T-cell (primary cell): ENCODE results near the gene KBTBD3. TPM values are rescaled to one million over a fixed set of nuclear protein-coding genes. Genes with fewer than 3 reads are reported as not detected.

Experiments
- ATAC-seq, 4 experiments: fragments of 200-7000 bp in 3 of 4; fragments of 150-1000 bp in 1 of 4; cut with Tn5 transposase; replicated peaks in 1 of 4; 1 replicate in 3 of 4; 2 replicates in 1 of 4; pipeline ENCODE4 v1.10.0; 2021; ENCODE audit warnings: moderate library complexity in 3 of 4, mild to moderate bottlenecking in 2 of 4, moderate number of reproducible peaks in 1 of 4
- CTCF ChIA-PET, 2 donors: fragments of 300-600 bp; sonication (Branson Sonifier 250); formaldehyde crosslinking; loops; one replicate each; lab custom pipeline; 2022; ENCODE audit warnings: antibody characterized with exemption in 2 of 2; lab: Charles Lee
- POLR2A ChIA-PET, 2 donors: fragments of 300-600 bp; sonication (Branson Sonifier 250); formaldehyde crosslinking; loops; one replicate each; lab custom pipeline; 2022; ENCODE audit warnings: antibody characterized with exemption in 2 of 2; lab: Charles Lee
- DNase-seq, 35 experiments: peaks; one replicate each; pipeline versions ENCODE4 v3.0.0 to v3.0.0-alpha.2; 2013 to 2023
- H3K27ac ChIP-seq: one replicate; pipeline ENCODE4 v1.5.1; 2013; ENCODE audit warnings: low read length
- H3K27me3 ChIP-seq, 2 experiments: replicated peaks in 1 of 2; 1 replicate in 1 of 2; 2 replicates in 1 of 2; pipeline versions ENCODE4 v1.6.1 to v1.7.0; 2013; ENCODE audit warnings: low read length in 1 of 2, mixed read lengths in 1 of 2; ENCODE audit not compliant: control insufficient read depth in 2 of 2, insufficient read depth in 2 of 2; ENCODE audit errors: extremely low read depth in 1 of 2
- H3K36me3 ChIP-seq, 2 donors: 1 replicate in 1 of 2; 2 replicates in 1 of 2; pipeline versions ENCODE4 v1.6.1 to v1.7.0; 2013; ENCODE audit warnings: low read length in 1 of 2; ENCODE audit not compliant: control insufficient read depth in 2 of 2, insufficient read depth in 1 of 2; ENCODE audit errors: extremely low read depth in 1 of 2
- H3K4me1 ChIP-seq, 2 experiments: 1 replicate in 1 of 2; 2 replicates in 1 of 2; pipeline versions ENCODE4 v1.6.1 to v1.7.0; 2013; ENCODE audit warnings: low read length in 2 of 2, mixed read lengths in 1 of 2; ENCODE audit not compliant: insufficient read depth in 2 of 2, control insufficient read depth in 1 of 2; ENCODE audit errors: extremely low read depth in 1 of 2
- H3K4me3 ChIP-seq, 2 donors: 1 replicate in 1 of 2; 2 replicates in 1 of 2; pipeline versions ENCODE4 v1.5.1 to v1.7.0; 2013; ENCODE audit warnings: mild to moderate bottlenecking in 2 of 2, low read length in 1 of 2, moderate library complexity in 1 of 2; ENCODE audit not compliant: control insufficient read depth in 1 of 2; ENCODE audit errors: extremely low read depth in 1 of 2
- H3K9me3 ChIP-seq: 2 replicates; pipeline ENCODE4 v1.7.0; 2013
- H3K27ac Mint-ChIP-seq, 2 donors: one replicate each; pipeline ENCODE4 v1.8.0; 2020 to 2021; ENCODE audit warnings: mild to moderate bottlenecking in 2 of 2, mixed read lengths in 2 of 2
- H3K27me3 Mint-ChIP-seq, 2 donors: one replicate each; pipeline ENCODE4 v1.8.0; 2021 to 2022; ENCODE audit warnings: mixed read lengths in 2 of 2
- H3K36me3 Mint-ChIP-seq: one replicate; pipeline ENCODE4 v1.8.0; 2021; ENCODE audit warnings: mixed read lengths
- H3K4me1 Mint-ChIP-seq, 3 donors: one replicate each; pipeline ENCODE4 v1.8.0; 2020 to 2022; ENCODE audit warnings: mixed read lengths in 3 of 3, mild to moderate bottlenecking in 1 of 3
- H3K4me3 Mint-ChIP-seq, 3 donors: one replicate each; pipeline ENCODE4 v1.8.0; 2020 to 2022; ENCODE audit warnings: mild to moderate bottlenecking in 3 of 3, mixed read lengths in 3 of 3, moderate library complexity in 3 of 3
- H3K9me3 Mint-ChIP-seq, 3 donors: one replicate each; pipeline ENCODE4 v1.8.0; 2020 to 2022; ENCODE audit warnings: mixed read lengths in 3 of 3
- WGBS: methylation state at CpG from one replicate; pipeline ENCODE4 v1.1.5; 2013; ENCODE audit warnings: missing lambda C conversion rate; ENCODE audit not compliant: insufficient coverage; 5-methylcytosine and 5-hydroxymethylcytosine counted together
- total RNA-seq, 35 experiments: library from RNA in 6 of 35; stranded (reverse) in 6 of 35; fragments of 120-200 nt in 1 of 35; gene quantifications; one replicate each; pipeline versions ENCODE4 v1.2.1 to v1.2.4 and lab custom pipeline; 2013 to 2026

Gene KBTBD3
- total RNA-seq, 5 donors from 2014 or later (not counting 1 experiment from before 2014, with no cell fraction given), result 4.3 to 16.5 (median 11.5) TPM

- ATAC-seq (no peak), DNase-seq (no peak)
- POLR2A ChIA-PET, result no interaction called here
- Histone ChIP-seq H3K27ac (no peak overlapping the region), H3K9me3 (no peaks in the 10 kb centered on the region), H3K4me3 (no peak overlapping the region), H3K27me3 (peaks cover 0 to 5% of the 10 kb centered on the region in 2 experiments), H3K4me1 (no peaks in the 10 kb centered on the region), H3K36me3 (no peaks in the 10 kb centered on the region)
- no peaks in the 10 kb centered on the region for H3K9me3 Mint-ChIP-seq
- peaks cover 4 to 9% of the 10 kb centered on the region in 2 donors for H3K27me3 Mint-ChIP-seq
- H3K4me3 Mint-ChIP-seq, result no peak overlapping the region
- no peaks in the 10 kb centered on the region for H3K36me3 Mint-ChIP-seq
- CTCF ChIA-PET, result interaction anchor here in 1 of 2 donors (1.1 kb wide), 1 partner anchor 23 kb away, joined by 3 read pairs; no protein-coding TSS in a partner anchor
- no peak overlapping the region for H3K27ac Mint-ChIP-seq
- H3K4me1 Mint-ChIP-seq, result no peaks in the 10 kb centered on the region
These were observed 29.5 kb downstream of the KBTBD3 start for GRCh38 chr11:106047631-106048030.

GRCh38 chr11:106043540-106043939, 33.6 kb downstream of the KBTBD3 start:
- POLR2A ChIA-PET, result no interaction called here
- Mint-ChIP-seq H3K36me3 (peaks cover 3% of the 10 kb centered on the region), H3K9me3 (peaks cover 0 to 5% (median 0%) of the 10 kb centered on the region in 3 donors), H3K4me1 (no peaks in the 10 kb centered on the region), H3K4me3 (no peak overlapping the region), H3K27ac (no peak overlapping the region), H3K27me3 (peaks cover 19 to 23% of the 10 kb centered on the region in 2 donors)
- H3K4me3 ChIP-seq, result no peak overlapping the region
- DNase-seq (no peak), ATAC-seq (no peak)
- no peaks in the 10 kb centered on the region for H3K9me3 ChIP-seq
- no peaks in the 10 kb centered on the region for H3K36me3 ChIP-seq
- H3K27me3 ChIP-seq, result peaks cover 0 to 5% of the 10 kb centered on the region in 2 experiments
- CTCF ChIA-PET, result no interaction called here
- no peaks in the 10 kb centered on the region for H3K4me1 ChIP-seq
- no peak overlapping the region for H3K27ac ChIP-seq

- Histone ChIP-seq H3K9me3 (no peaks in the 10 kb centered on the region), H3K27ac (no peak overlapping the region), H3K36me3 (no peaks in the 10 kb centered on the region), H3K27me3 (no peaks in the 10 kb centered on the region), H3K4me3 (no peak overlapping the region), H3K4me1 (no peaks in the 10 kb centered on the region)
- DNase-seq (no peak), ATAC-seq (no peak)
- no peaks in the 10 kb centered on the region for H3K4me1 Mint-ChIP-seq
- CTCF ChIA-PET, result no interaction called here
- POLR2A ChIA-PET, result no interaction called here
- peaks cover 38 to 52% of the 10 kb centered on the region in 2 donors for H3K27me3 Mint-ChIP-seq
- H3K9me3 Mint-ChIP-seq, result peaks cover 0 to 6% (median 2%) of the 10 kb centered on the region in 3 donors
- 100% methylated on average over 1 of the region's 2 CpGs for WGBS
- H3K27ac Mint-ChIP-seq, result no peak overlapping the region
- no peak overlapping the region for H3K4me3 Mint-ChIP-seq
- no peaks in the 10 kb centered on the region for H3K36me3 Mint-ChIP-seq
These were observed 44.3 kb downstream of the KBTBD3 start for GRCh38 chr11:106032861-106033260.

- no peaks in the 10 kb centered on the region for H3K4me1 Mint-ChIP-seq
- no peak overlapping the region for H3K27ac Mint-ChIP-seq
- no peaks in the 10 kb centered on the region for H3K36me3 ChIP-seq
- peaks cover 6 to 13% (median 7%) of the 10 kb centered on the region in 3 donors for H3K9me3 Mint-ChIP-seq
- CTCF ChIA-PET, result no interaction called here
- no peak overlapping the region for H3K4me3 ChIP-seq
- ATAC-seq (no peak), DNase-seq (no peak)
- H3K36me3 Mint-ChIP-seq, result no peaks in the 10 kb centered on the region
- 100% methylated on average over 1 of the region's 3 CpGs for WGBS
- no peaks in the 10 kb centered on the region for H3K4me1 ChIP-seq
- H3K27ac ChIP-seq, result no peak overlapping the region
- H3K27me3 Mint-ChIP-seq, result peaks cover 37 to 55% of the 10 kb centered on the region in 2 donors
- H3K4me3 Mint-ChIP-seq, result no peak overlapping the region
- H3K27me3 ChIP-seq, result no peaks in the 10 kb centered on the region
- no peaks in the 10 kb centered on the region for H3K9me3 ChIP-seq
- POLR2A ChIA-PET, result no interaction called here
These were observed 45.2 kb downstream of the KBTBD3 start for GRCh38 chr11:106031936-106032335.

- H3K9me3 Mint-ChIP-seq, result peaks cover 6 to 15% (median 7%) of the 10 kb centered on the region in 3 donors
- H3K36me3 ChIP-seq, result no peaks in the 10 kb centered on the region
- 25% methylated on average over 1 of the region's 2 CpGs for WGBS
- POLR2A ChIA-PET, result no interaction called here
- no peak overlapping the region for H3K27ac ChIP-seq
- H3K4me3 Mint-ChIP-seq, result no peak overlapping the region
- no peak overlapping the region for H3K4me3 ChIP-seq
- no peak for DNase-seq
- H3K36me3 Mint-ChIP-seq, result no peaks in the 10 kb centered on the region
- H3K27me3 ChIP-seq, result no peaks in the 10 kb centered on the region
- peaks cover 37 to 53% of the 10 kb centered on the region in 2 donors for H3K27me3 Mint-ChIP-seq
- CTCF ChIA-PET, result no interaction called here
- no peaks in the 10 kb centered on the region for H3K4me1 Mint-ChIP-seq
- ATAC-seq, result no peak
- no peaks in the 10 kb centered on the region for H3K4me1 ChIP-seq
- no peaks in the 10 kb centered on the region for H3K9me3 ChIP-seq
- H3K27ac Mint-ChIP-seq, result no peak overlapping the region
These were observed 45.8 kb downstream of the KBTBD3 start for GRCh38 chr11:106031202-106031810.

GRCh38 chr11:106030609-106031008, 46.5 kb downstream of the KBTBD3 start:
- POLR2A ChIA-PET, result no interaction called here
- no peak for ATAC-seq
- Histone ChIP-seq H3K9me3 (no peaks in the 10 kb centered on the region), H3K36me3 (no peaks in the 10 kb centered on the region), H3K27ac (no peak overlapping the region), H3K27me3 (peaks cover 0 to 2% of the 10 kb centered on the region in 2 experiments), H3K4me1 (no peaks in the 10 kb centered on the region), H3K4me3 (no peak overlapping the region)
- Mint-ChIP-seq H3K27ac (no peak overlapping the region), H3K4me1 (no peaks in the 10 kb centered on the region), H3K9me3 (peaks cover 6 to 19% (median 7%) of the 10 kb centered on the region in 3 donors), H3K4me3 (no peak overlapping the region), H3K36me3 (no peaks in the 10 kb centered on the region), H3K27me3 (peaks cover 32 to 46% of the 10 kb centered on the region in 2 donors)
- CTCF ChIA-PET, result no interaction called here
- no peak for DNase-seq
- no CpG with 5 or more reads among the region's 4 CpGs for WGBS
